Raji (cell line): ENCODE measurements around the gene NSUN2.

Experiments
- POLR2A ChIP-seq: IDR thresholded peaks from 2 replicates; pipeline ENCODE4 v1.6.1; 2011; ENCODE audit warnings: low read depth, low read length, control low read depth; ENCODE audit not compliant: insufficient read depth

Gene NSUN2

GRCh38 chr5:6596388-6596787 lies 36.5 kb downstream of the NSUN2 start:
- TF ChIP-seq POLR2A = no peak

- no peak for TF ChIP-seq POLR2A
These were observed 37.4 kb downstream of the NSUN2 start for GRCh38 chr5:6595405-6595804.

GRCh38 chr5:6594066-6594465 lies 38.8 kb downstream of the NSUN2 start:
- no peak for TF ChIP-seq POLR2A

- TF ChIP-seq POLR2A = no peak
These were observed 39.5 kb downstream of the NSUN2 start for GRCh38 chr5:6593148-6594016.

- TF ChIP-seq POLR2A = no peak
These were observed 40.2 kb downstream of the NSUN2 start for GRCh38 chr5:6592601-6593000.

- TF ChIP-seq POLR2A = no peak
These were observed 41.1 kb downstream of the NSUN2 start for GRCh38 chr5:6591671-6592288.

GRCh38 chr5:6590581-6590980 lies 42.3 kb downstream of the NSUN2 start:
- TF ChIP-seq POLR2A = no peak

GRCh38 chr5:6587171-6587570 lies 45.7 kb downstream of the NSUN2 start:
- TF ChIP-seq POLR2A = no peak

GRCh38 chr5:6586647-6587042 lies 46.2 kb downstream of the NSUN2 start:
- TF ChIP-seq POLR2A = no peak

GRCh38 chr5:6585939-6586646 lies 46.8 kb downstream of the NSUN2 start:
- no peak for TF ChIP-seq POLR2A

GRCh38 chr5:6585168-6585567 lies 47.7 kb downstream of the NSUN2 start:
- TF ChIP-seq POLR2A = no peak

- TF ChIP-seq POLR2A = no peak
These were observed 48.1 kb downstream of the NSUN2 start for GRCh38 chr5:6584727-6585126.

GRCh38 chr5:6584101-6584645 lies 48.7 kb downstream of the NSUN2 start:
- TF ChIP-seq POLR2A = no peak

GRCh38 chr5:6583049-6583880 lies 49.6 kb downstream of the NSUN2 start:
- TF ChIP-seq POLR2A = no peak

- TF ChIP-seq POLR2A = no peak
These were observed 50.3 kb downstream of the NSUN2 start for GRCh38 chr5:6582507-6583048.
